ENCODE measurements around the gene CDKN2AIP. TPM values are rescaled to one million over a fixed set of nuclear protein-coding genes. Genes with fewer than 3 reads are reported as not detected.
"Not testable (repeated sequence)": the region's sequence is repeated elsewhere in the genome, so short reads cannot be mapped to it uniquely, and the experiment has no call there.

Gene CDKN2AIP
- total RNA-seq, 1 donor from 2014 or later: 8.5 TPM

DNA sequence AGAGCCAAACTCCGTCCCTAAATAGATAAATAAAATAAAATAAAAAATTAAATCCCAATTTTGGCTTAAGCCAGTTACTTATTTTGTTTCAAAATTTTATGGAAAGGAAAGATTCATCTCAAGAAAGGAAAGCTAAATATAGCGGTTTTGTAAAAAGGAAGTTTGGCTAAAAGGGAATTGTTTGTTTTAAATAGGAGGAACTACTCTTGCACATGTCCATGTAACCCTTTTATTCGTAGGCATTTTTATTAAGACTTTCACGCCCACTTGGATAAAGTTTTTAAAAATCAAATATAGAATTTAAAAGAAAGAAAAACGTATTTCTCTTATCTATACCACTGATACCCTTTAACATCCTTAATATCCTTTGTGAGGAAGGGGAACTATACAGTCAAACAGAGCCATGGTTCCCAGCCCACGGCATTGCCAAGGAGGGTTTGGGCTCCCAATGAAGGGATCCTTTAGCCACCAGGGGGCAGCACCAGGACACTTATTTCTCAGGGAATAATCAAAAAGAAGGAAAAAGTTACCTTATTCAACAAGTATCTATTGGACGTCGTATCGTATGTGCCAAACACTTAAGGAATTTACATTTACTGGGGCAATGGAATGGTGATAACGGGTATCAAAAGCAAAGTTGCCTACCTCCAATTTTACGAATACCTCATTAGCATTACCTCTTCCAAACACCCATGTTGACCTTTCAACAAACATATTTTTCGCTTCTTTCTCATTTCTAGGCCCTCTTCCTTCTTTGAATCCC lies 27.7 kb downstream of the CDKN2AIP start:
- no peaks in the 10 kb centered on the region for H3K27me3 ChIP-seq (ENCODE audit: low read depth)
- peak; percentile 84 for DNase-seq
- H3K4me1 ChIP-seq: peaks cover 3% of the 10 kb centered on the region
- no peaks in the 10 kb centered on the region for H3K36me3 ChIP-seq
- peak overlapping the region; percentile 9 for H3K4me3 ChIP-seq
- intact Hi-C loops (cut with micrococcal nuclease): loop anchor here (10.0 kb wide), 1 partner anchor 133 kb away; no protein-coding TSS in a partner anchor
- TF ChIP-seq, protein P1, sequence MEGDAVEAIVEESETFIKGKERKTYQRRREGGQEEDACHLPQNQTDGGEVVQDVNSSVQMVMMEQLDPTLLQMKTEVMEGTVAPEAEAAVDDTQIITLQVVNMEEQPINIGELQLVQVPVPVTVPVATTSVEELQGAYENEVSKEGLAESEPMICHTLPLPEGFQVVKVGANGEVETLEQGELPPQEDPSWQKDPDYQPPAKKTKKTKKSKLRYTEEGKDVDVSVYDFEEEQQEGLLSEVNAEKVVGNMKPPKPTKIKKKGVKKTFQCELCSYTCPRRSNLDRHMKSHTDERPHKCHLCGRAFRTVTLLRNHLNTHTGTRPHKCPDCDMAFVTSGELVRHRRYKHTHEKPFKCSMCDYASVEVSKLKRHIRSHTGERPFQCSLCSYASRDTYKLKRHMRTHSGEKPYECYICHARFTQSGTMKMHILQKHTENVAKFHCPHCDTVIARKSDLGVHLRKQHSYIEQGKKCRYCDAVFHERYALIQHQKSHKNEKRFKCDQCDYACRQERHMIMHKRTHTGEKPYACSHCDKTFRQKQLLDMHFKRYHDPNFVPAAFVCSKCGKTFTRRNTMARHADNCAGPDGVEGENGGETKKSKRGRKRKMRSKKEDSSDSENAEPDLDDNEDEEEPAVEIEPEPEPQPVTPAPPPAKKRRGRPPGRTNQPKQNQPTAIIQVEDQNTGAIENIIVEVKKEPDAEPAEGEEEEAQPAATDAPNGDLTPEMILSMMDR (IDR thresholded peaks at IDR 0.05; ENCODE audit: borderline replicate concordance): peak; percentile 91
- no peak overlapping the region for H3K27ac ChIP-seq (replicated peaks)
- H3K9me3 ChIP-seq (replicated peaks): no peaks in the 10 kb centered on the region

DNA sequence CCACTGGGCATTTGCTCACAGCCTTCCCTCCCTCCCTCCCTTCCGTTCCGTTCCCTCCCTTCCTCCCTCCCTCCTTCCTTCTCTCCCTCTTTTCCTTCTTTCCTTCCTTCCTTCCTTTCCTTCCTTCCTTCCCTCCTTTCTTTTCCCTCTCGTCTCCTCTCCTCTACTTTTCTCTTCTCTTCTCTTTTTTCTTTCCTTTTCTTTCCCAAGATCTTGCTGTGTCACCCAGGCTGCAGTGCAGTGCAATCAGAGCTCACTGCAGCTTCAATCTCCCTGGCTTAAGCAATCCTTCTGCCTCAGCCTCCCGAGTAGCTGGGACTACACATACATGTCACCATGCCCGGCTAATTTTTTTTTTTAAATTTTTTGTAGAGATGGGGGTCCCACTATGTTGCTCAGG lies 33.7 kb downstream of the CDKN2AIP start:
- no peaks in the 10 kb centered on the region for H3K36me3 ChIP-seq
- no peak overlapping the region for H3K27ac ChIP-seq (replicated peaks)
- no peaks in the 10 kb centered on the region for H3K4me1 ChIP-seq
- H3K4me3 ChIP-seq: no peak overlapping the region
- intact Hi-C loops (cut with micrococcal nuclease): loop anchor here (10.0 kb wide), 1 partner anchor 127 kb away; no protein-coding TSS in a partner anchor
- no peaks in the 10 kb centered on the region for H3K9me3 ChIP-seq (replicated peaks)
- H3K27me3 ChIP-seq (ENCODE audit: low read depth): no peaks in the 10 kb centered on the region
- TF ChIP-seq, protein P1 (IDR thresholded peaks at IDR 0.05; ENCODE audit: borderline replicate concordance): no peak
- no peak for DNase-seq

DNA sequence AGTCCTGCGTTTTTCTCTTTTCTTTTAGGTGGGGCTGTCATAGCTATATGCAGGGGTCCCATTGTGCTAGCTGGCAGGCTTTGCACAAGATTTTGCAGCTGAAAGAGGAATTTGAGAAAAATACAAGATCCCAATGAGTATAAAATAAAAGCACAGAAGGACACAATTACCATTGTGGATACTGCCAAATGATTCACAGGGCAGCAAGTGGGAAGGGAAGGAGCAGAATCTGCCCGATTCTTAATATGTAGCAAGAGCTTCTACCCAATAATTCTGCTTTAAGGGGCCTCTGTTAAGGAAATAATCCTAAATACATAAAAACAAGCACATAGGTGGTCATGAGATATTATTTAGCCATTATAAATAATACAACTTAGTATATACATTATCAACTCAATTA lies 34.5 kb downstream of the CDKN2AIP start:
- TF ChIP-seq, protein P1 (IDR thresholded peaks at IDR 0.05; ENCODE audit: borderline replicate concordance): no peak
- Histone ChIP-seq H3K9me3 (replicated peaks) (no peaks in the 10 kb centered on the region), H3K36me3 (no peaks in the 10 kb centered on the region), H3K4me3 (no peak overlapping the region), H3K27me3 (ENCODE audit: low read depth) (no peaks in the 10 kb centered on the region), H3K27ac (replicated peaks) (no peak overlapping the region), H3K4me1 (no peaks in the 10 kb centered on the region)
- intact Hi-C loops (cut with micrococcal nuclease): loop anchor here (10.0 kb wide), 1 partner anchor 126 kb away; no protein-coding TSS in a partner anchor
- DNase-seq: no peak

DNA sequence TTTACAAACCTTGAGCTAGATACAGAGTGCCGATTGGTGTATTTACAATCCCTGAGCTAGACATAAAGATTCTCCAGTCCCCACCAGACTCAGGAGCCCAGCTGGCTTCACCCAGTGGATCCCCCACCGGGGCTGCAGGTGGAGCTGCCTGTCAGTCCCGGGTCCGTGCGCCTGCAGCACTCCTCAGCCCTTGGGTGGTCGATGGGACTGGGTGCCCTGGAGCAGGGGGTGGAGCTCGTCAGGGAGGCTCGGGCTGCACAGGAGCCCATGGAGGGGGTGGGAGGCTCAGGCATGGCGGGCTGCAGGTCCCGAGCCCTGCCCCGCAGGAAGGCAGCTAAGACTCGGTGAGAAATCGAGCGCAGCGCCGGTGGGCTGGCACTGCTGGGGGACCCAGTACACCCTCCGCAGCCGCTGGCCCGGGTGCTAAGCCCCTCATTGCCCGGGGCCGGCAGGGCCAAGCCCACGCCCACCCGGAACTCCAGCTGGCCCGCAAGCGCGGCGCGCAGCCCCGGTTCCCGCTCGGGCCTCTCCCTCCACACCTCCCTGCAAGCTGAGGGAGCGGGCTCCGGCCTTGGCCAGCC lies 38.2 kb downstream of the CDKN2AIP start:
- H3K27ac ChIP-seq (replicated peaks); H3K9me3 ChIP-seq (replicated peaks); H3K4me1 ChIP-seq; H3K36me3 ChIP-seq; DNase-seq; H3K27me3 ChIP-seq (ENCODE audit: low read depth); H3K4me3 ChIP-seq; intact Hi-C loops (cut with micrococcal nuclease): not testable (repeated sequence)

DNA sequence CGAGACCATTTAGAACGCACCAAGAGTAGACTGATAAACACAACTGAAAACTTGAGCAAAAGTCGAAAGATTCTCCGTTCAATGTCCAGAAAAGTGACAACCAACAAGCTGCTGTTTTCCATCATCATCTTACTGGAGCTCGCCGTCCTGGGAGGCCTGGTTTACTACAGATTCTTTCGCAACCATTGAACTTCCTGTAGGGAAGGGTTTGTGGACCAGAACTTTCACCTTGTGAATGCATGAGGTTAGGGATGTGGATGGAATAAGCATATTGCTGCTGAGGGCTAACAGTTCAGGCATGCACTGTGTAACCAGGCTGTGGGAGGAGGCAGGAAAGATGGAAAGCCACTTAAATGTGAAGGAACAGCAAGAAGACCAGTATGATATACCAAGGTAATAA lies 39.6 kb downstream of the CDKN2AIP start:
- TF ChIP-seq, protein P1 (IDR thresholded peaks at IDR 0.05; ENCODE audit: borderline replicate concordance): no peak
- intact Hi-C loops (cut with micrococcal nuclease): no loop called here
- H3K9me3 ChIP-seq (replicated peaks): no peaks in the 10 kb centered on the region
- H3K4me3 ChIP-seq: no peak overlapping the region
- no peak overlapping the region for H3K27ac ChIP-seq (replicated peaks)
- no peaks in the 10 kb centered on the region for H3K27me3 ChIP-seq (ENCODE audit: low read depth)
- H3K36me3 ChIP-seq: no peaks in the 10 kb centered on the region
- DNase-seq: no peak
- no peaks in the 10 kb centered on the region for H3K4me1 ChIP-seq
